CD4-positive, alpha-beta T cell treated with Interferon gamma for 1 hour (primary cell): ENCODE results near the gene SLX1A.
"Not testable (repeated sequence)": the region's sequence is repeated elsewhere in the genome, so short reads cannot be mapped to it uniquely, and the experiment has no call there.

Experiments
- DNase-seq: peaks from one replicate; pipeline ENCODE4 v3.0.0-alpha.2; 2020

SLX1A gene

DNA sequence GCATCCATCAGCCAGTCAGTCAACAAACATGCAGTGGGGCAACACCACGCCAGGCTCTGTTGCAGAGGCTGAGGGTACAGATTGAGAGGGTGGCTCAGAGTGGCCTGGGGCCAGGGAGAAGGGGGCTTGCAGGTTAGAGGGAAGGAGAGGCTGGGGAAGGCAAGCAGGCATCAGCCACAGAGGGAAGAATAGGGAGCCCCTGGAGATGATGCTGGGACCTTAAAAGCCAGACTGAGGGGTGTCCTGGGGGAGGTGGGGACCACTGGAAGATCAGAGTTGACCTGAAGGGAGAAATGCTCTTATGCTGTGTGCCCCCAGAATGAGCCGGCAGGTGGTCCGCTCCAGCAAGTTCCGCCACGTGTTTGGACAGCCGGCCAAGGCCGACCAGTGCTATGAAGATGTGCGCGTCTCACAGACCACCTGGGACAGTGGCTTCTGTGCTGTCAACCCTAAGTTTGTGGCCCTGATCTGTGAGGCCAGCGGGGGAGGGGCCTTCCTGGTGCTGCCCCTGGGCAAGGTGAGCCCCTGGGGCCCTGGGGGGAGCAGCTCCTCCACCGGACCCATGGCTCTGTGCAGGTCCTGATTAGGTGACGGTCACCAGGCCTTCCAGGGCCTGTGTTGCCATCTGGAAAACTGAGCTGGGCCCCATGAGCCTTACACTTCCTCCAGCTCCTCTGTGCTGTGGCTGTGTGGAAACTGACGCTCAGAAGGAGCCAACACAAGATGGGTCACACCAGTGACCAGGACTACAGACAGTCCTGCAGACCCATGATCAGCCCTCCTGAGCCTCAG, 8.6 kb upstream of the SLX1A start:
- peak; percentile 7 for DNase-seq

DNA sequence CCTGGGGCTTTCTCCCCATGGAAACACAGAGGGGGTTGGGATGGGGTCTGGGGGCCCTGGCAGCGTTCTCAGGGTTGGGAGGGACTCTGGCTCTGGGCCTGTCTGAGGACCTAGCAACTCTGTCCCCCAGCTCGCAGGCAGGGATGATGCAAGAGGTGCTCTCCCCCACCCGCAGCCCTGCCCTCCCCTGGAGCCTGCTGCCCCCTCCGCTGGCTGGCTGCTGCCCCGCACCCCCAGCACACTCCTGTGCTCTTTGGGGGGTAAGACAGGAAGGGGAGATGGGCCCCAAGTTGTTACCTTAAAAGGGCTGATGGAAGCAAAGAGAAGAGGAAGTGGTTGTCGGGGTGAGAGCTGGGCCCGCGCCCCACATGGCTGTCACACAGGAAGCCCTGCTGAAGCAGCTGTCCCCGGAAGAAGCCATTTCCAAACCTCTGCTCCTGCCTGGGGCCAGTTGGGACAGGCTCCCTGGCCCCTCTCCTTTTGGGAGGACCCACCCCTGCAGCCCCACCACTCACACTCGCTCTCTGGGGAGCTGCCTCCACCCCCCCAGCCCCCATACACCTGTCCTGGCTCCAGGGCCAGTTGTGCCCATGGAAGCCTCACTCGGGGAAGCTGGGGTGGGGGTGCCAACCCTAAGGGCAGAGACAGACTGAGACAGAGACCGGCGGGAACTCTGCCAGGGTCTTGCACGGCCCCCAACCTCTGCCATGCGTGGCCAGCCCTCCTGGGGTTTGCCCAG, 7.8 kb upstream of the SLX1A start:
- DNase-seq: peak; percentile 87

DNA sequence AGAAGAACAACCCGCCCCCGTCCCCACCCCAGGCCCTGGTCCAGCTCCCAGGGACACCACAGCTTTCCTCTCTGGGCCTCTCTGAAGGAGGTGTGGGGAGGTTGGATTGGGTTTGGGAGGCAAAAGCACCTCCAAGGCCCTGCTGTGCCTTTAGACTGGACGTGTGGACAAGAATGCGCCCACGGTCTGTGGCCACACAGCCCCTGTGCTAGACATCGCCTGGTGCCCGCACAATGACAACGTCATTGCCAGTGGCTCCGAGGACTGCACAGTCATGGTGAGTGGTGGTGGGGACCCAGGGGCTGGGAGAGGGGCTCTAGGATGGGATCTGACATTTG, 7.3 kb upstream of the SLX1A start:
- no peak for DNase-seq

DNA sequence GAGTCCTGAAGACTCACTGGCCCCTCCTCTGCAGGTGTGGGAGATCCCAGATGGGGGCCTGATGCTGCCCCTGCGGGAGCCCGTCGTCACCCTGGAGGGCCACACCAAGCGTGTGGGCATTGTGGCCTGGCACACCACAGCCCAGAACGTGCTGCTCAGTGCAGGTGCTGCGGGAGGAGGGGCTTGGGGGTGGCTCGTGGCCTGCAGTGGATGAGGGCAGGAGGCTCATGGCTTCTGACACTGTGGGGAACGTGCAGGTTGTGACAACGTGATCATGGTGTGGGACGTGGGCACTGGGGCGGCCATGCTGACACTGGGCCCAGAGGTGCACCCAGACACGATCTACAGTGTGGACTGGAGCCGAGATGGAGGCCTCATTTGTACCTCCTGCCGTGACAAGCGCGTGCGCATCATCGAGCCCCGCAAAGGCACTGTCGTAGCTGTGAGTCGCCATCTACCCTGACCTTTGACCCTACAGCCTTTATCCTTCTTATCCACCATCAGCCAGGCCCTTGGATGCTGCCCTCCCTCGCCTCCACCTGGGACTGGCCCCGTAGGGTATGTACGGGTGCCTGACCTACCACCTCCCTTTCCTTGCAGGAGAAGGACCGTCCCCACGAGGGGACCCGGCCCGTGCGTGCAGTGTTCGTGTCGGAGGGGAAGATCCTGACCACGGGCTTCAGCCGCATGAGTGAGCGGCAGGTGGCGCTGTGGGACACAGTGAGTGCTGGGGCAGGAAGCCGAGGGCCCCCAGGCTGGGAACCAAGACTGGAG, 6.7 kb upstream of the SLX1A start:
- DNase-seq: peak; percentile 80

DNA sequence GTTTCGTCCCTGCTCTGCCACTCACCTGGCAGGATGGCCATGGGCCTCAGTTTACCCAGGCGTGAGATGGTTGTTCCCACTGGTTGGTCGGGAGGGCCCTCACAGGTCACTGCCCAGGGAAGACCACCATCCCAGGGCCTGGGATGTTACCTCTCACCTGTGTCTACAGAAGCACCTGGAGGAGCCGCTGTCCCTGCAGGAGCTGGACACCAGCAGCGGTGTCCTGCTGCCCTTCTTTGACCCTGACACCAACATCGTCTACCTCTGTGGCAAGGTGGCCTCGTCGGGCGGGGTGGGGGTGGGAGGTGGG, 6.2 kb upstream of the SLX1A start:
- DNase-seq: no peak

DNA sequence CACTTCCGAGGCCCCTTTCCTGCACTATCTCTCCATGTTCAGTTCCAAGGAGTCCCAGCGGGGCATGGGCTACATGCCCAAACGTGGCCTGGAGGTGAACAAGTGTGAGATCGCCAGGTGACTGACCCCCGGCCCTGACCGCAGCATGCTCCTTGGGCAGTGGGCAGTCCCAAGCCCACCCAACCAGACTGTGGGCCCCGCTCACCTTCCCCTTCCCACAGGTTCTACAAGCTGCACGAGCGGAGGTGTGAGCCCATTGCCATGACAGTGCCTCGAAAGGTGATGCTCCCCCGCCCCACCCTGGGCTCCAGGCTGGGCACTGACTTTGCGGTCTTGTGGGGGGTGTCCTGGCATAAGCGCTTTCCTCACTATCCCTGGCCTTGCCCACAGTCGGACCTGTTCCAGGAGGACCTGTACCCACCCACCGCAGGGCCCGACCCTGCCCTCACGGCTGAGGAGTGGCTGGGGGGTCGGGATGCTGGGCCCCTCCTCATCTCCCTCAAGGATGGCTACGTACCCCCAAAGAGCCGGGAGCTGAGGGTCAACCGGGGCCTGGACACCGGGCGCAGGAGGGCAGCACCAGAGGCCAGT, 5.6 kb upstream of the SLX1A start:
- DNase-seq: no peak

DNA sequence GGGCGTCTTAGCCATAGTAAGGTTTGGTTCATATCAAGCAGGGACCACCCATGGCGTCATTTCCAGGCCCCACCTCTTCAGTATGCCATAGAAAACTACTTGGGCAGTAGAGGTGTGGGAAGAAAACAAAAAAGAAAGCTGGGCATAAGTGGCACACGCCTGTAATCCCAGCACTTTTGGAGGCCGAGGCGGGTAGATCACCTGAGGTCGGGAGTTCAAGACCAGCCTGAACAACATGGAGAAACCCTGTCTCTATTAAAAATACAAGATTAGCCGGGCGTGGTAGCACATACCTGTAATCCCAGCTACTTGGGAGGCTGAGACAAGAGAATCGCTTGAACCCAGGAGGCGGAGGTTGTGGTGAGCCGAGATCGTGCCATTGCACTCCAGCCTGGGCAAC, 2.5 kb upstream of the SLX1A start:
- DNase-seq: not testable (repeated sequence)

DNA sequence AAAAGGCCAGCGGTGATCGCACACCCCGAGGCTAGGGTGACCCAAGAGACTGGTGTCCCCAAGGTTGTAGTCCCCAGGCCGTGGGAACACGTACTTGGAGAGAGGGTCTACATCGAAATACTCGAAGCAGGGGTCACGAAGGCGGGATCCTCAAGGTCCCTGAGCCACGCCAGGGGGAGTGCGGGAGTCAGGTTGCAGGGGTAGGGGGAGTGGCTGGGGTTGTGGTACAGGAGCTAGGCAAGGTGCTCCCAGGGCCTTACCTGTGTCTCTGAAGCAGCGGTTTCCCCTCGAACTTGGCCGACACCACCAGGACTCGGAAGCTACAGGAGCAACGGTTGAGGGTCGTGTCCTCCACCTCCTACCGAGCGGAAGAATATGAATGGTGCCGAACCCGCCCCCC, 577 bp upstream of the SLX1A start:
- DNase-seq: not testable (repeated sequence)

DNA sequence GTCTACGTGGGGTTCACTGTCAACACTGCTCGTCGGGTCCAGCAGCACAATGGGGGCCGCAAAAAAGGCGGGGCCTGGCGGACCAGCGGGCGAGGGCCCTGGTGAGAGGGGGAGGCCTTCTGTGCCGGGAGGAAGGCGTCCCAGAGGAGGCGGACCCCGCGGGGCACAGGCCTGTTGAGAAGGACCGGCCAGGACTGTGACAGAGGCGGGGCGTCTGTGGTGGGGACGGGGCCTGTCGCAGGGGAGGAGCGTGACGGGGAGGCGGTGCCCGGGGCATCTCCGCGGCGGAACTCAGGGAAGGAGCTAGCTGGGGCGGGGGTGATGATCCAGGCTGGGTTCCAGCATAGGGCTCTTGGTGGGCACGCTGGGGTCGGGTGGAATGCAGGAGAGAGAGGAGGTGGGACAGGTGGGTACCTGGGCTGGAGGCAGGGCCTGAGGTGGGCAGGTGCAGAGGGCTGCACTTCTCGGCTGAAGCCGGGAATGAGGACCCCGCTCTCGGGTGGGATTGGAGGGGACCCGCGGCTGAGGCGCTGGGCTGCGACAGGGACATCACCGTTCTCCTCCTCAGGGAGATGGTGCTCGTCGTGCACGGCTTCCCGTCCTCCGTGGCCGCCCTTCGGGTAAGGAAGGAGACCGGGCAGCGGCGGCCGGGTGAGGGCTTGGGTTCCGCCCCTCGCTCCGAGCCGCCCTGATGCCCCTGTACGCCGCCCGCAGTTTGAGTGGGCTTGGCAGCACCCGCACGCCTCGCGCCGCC, 674 bp downstream of the SLX1A start:
- DNase-seq: not testable (repeated sequence)

DNA sequence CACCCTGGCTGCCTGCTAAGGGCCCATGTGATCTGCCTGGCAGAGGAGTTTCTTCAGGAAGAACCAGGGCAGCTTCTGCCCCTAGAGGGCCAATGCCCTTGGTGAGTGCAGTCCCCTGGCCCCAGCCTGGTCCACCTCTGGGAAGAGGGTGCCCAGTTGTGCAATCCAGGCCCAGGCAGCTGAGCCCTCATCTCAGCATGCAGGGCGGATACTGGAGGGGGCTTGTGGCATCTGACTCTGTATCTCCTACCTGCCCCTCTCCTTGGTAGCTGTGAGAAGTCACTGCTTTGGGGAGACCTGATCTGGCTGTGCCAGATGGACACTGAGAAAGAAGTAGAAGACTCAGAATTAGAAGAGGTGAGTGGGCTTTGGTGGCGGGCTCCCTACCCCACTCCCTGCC, 3.3 kb downstream of the SLX1A start:
- not testable (repeated sequence) for DNase-seq

DNA sequence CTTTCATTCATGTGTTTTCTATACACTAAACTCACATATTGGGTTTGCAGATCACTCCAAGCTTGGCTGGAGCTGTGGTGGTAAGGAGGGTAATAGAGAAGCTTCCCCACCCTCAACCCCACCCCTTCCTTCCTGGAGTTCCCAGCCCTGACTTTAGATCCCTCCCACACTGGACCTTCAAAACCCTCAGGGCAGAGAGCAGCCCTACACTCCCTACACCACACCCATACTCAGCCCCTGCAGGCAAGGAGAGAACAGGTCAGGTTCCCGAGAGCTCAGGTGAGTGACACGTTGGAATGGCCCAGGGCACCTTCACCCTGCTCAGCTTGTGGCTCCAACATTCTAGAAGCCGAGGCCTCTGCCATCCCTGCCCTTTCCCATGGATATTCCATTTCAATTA, 5.4 kb downstream of the SLX1A start, which contains the start of gene SULT1A3:
TSS of gene SULT1A3 (plus strand) at position 207 of the 400 bp plus-strand sequence. CDS start 1,474 bp downstream, outside the sequence.
- not testable (repeated sequence) for DNase-seq

DNA sequence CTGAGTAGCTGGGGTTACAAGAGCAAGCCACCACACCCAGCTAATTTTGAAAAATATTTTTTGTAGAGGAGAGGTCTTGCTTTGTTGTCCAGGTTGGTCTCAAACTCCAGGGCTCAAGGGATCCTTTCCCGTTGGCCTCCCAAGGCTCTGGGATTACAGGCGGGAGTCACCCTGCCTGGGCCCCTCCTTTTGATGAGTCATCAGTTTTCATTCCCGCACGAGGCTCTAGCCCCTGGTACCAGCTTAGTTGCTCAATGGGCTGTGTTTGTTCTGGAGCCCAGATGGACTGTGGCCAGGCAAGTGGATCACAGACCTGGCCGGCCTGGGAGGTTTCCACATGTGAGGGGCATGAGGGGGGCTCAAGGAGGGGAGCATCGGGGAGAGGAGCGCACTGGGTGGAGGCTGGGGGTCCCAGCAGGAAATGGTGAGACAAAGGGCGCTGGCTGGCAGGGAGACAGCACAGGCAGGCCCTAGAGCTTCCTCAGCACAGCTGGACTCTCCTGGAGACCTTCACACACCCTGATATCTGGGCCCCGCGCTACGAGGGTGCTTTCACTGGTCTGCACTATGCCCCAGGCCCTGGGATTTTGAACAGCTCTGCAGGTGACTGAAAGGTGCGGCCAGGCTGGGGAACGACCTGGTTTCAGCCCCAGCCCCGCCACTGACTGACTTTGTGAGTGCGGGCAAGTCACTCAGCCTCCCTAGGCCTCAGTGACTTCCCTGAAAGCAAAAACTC, 6.1 kb downstream of the SLX1A start:
- DNase-seq: not testable (repeated sequence)

DNA sequence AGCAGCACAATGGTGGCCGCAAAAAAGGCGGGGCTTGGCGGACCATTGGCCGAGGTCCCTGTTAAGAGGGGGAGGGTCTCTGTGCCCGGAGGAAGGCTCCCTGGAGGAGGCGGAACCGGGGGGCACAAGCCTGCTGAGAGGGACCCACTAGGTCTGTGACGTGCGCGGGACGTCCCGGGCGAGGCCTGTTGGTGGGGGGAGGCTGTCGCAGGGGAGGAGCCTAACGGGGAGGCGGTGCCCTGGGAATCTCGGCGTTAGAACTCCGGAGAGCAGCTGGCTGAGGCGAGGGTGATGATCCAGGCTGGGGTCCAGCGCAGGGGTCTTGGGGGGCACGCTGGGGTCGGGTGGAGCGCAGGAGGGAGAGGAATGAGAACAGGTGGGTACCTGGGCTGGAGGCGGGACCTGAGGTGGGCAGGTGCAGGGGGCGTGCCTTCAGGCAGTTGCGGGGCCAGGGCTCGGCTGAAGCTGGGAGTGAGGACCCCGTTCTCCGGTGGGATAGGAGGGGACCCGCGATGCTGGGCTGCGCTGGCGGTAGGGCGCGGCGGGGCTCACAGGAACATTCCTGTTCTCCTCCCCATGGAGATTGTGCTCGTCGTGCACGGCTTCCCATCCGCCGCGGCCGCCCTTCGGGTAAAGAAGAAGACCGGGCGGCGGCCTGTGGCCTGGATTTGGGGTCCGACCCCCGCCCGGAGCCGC, 12.0 kb downstream of the SLX1A start:
- not testable (repeated sequence) for DNase-seq

DNA sequence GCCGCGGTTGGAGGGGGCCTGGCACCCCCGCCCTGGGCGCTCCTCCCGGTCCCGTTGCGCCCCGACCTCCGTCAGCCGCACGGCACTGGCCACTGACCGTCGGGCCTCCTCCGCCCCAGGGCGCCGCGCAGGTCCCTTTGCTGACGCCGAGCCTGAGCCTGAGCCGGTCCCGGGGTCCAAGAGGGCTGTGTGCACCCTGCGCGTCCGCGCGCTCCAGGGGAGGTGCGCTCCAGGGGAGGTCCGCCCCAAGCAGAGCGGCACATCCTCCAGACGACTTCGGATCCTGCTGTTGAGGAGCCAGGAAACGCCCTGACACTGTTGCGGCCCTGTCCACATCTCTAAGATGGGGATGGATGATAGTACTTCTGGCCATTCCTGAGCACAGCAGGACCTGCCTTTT, 12.6 kb downstream of the SLX1A start:
- DNase-seq: not testable (repeated sequence)

DNA sequence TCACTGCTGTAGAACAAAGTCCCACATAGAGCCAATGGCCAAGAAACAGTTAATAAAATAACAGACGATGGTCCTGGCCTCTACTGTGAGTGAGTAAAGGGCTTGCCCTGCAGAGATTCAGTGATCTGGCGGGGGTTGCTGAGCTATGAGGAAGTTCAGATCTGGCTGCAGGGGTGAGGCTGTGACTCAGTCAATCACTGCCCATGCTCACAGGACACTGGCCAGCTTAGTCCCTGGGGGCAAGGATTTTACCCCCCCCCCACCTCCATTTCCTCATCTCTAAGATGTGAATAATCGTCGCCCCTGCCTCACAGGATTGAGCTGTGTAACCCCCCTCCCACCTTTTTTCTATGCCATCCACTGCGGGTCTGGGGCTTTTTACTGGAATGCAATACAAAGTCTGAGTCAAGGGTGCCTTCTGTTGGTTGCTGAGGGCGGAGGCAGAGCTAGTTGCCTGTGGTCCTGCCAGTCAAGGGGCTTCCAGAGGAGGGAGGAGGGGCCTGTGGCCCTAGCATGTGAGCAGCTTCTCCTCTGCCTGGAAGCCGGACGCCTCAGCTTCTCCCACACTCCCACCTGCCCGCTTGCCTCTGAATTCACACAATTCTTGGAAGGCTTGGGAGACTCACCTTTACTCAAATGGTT, 13.5 kb downstream of the SLX1A start:
- peak; percentile 1 for DNase-seq

DNA sequence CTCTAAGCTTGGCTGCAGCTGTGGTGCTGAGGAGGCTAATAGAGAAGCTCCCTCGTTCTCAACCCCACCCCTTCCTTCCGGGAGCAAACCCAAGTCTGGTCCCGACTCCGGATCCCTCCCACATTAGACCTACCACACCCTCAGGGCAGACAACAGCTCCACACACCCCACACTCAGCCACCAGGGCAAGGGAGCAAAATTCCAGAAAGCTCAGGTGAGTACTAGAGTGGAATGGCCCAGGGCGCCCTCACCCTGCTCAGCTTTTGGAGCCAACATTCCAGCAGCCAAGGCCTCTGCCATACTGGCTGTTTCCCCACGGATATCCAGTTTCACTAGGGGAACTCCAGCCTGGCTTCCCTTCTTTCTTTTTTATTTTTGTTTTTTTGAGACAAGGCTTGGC, 15.4 kb downstream of the SLX1A start:
- peak; percentile 57 for DNase-seq

DNA sequence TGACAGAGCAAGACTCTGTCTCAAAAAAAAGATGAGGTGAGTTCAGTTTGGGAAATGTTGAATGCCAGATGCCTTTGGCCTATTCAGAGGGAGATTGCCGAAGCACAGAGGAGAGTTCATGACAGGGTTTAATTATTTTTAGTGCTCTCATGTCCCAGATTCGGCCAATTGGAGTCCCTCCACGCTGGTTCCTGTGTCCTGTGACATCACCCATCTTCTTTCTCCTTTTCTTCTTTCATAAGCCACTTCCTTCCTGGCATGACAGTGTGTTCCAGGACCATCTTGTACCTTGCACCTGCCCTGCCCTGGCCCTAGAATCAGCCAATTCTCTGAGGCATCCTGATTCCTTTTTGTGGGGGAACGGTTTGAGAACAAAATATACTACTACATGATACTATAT, 17.7 kb downstream of the SLX1A start:
- DNase-seq: not testable (repeated sequence)

DNA sequence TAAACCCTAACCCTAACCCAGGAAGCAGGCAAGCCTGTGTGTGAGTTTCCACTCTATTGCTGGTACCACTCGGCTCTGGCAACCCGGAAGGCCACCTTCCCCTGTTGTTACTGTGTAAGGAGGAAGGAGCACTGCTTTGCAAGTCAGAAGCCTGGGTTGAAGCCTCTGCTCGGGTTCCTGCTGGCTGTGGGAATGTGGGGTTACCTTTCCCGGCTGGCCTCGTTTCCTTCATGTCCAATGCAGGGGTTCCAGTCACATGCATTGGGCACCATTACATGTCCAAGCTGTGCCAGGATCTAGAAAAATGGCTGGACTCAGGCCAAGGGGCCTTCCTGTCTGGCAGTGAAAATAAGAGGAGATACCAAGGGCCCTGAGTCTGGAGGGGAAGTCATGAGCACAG, 23.4 kb downstream of the SLX1A start:
- DNase-seq: not testable (repeated sequence)
